GM23338 (cell line): ENCODE measurements around the gene FRK. TPM values are rescaled to one million over a fixed set of nuclear protein-coding genes. Genes with fewer than 3 reads are reported as not detected.

Experiments used
- ATAC-seq: fragments of 200-7000 bp; cut with Tn5 transposase; 3 replicates; pipeline ENCODE4 v1.9.1; 2020
- DNase-seq: peaks from one replicate; pipeline ENCODE4 v3.0.0-alpha.2; 2015; ENCODE audit warnings: low spot score
- H2AFZ ChIP-seq: fragments of 200-600 bp; sonication (generic); 2 replicates; pipeline ENCODE4 v1.8.0; 2016; ENCODE audit warnings: antibody characterized with exemption, mild to moderate bottlenecking, moderate library complexity
- H3F3A ChIP-seq: fragments of 200-600 bp; sonication (generic); replicated peaks from 2 replicates; pipeline ENCODE4 v1.8.0; 2017; ENCODE audit warnings: antibody characterized with exemption, mixed run types, low read depth
- H3K27ac ChIP-seq: fragments of 200-600 bp; sonication (generic); 2 replicates; pipeline ENCODE4 v1.6.1; 2016; ENCODE audit warnings: low read depth
- H3K27me3 ChIP-seq: fragments of 200-600 bp; sonication (generic); 2 replicates; pipeline ENCODE4 v1.8.0; 2016; ENCODE audit warnings: mild to moderate bottlenecking, mixed run types, moderate library complexity; ENCODE audit not compliant: insufficient read depth
- H3K36me3 ChIP-seq: fragments of 200-600 bp; sonication (generic); 2 replicates; pipeline ENCODE4 v1.8.0; 2016; ENCODE audit warnings: mild to moderate bottlenecking; ENCODE audit not compliant: insufficient read depth
- H3K4me1 ChIP-seq: fragments of 200-600 bp; sonication (generic); 2 replicates; pipeline ENCODE4 v1.8.0; 2016; ENCODE audit warnings: mild to moderate bottlenecking, moderate library complexity; ENCODE audit not compliant: insufficient read depth
- H3K4me2 ChIP-seq: fragments of 200-600 bp; sonication (generic); 2 replicates; pipeline ENCODE4 v1.7.1; 2017; ENCODE audit warnings: mixed run types
- H3K4me3 ChIP-seq: fragments of 200-600 bp; sonication (generic); 2 replicates; pipeline ENCODE4 v1.6.1; 2016; ENCODE audit warnings: mixed run types
- H3K79me2 ChIP-seq: fragments of 200-600 bp; sonication (generic); replicated peaks from 2 replicates; pipeline ENCODE4 v1.8.0; 2017; ENCODE audit warnings: mild to moderate bottlenecking; ENCODE audit not compliant: insufficient read depth
- H3K9me2 ChIP-seq: fragments of 200-600 bp; sonication (generic); 2 replicates; pipeline ENCODE4 v1.8.0; 2017; ENCODE audit not compliant: insufficient read depth
- H4K20me1 ChIP-seq: fragments of 200-600 bp; sonication (generic); replicated peaks from 2 replicates; pipeline ENCODE4 v1.8.0; 2017; ENCODE audit warnings: mild to moderate bottlenecking; ENCODE audit not compliant: insufficient read depth
- H3K27ac Mint-ChIP-seq: 2 replicates; pipeline ENCODE4 v1.8.0; 2020; ENCODE audit warnings: inconsistent platforms, mild to moderate bottlenecking, moderate library complexity, mixed read lengths
- H3K27me3 Mint-ChIP-seq: 3 replicates; pipeline ENCODE4 v1.8.0; 2022; ENCODE audit warnings: low read depth, mild to moderate bottlenecking, moderate library complexity, mixed read lengths, inconsistent platforms; ENCODE audit not compliant: insufficient read depth, poor library complexity
- H3K36me3 Mint-ChIP-seq: 3 replicates; pipeline ENCODE4 v1.8.0; 2021; ENCODE audit warnings: low read depth, mild to moderate bottlenecking, inconsistent platforms, moderate library complexity, mixed read lengths
- H3K4me1 Mint-ChIP-seq: 3 replicates; pipeline ENCODE4 v1.8.0; 2020; ENCODE audit warnings: mild to moderate bottlenecking, inconsistent platforms, mixed read lengths
- H3K4me3 Mint-ChIP-seq: 3 replicates; pipeline ENCODE4 v1.8.0; 2021; ENCODE audit warnings: moderate library complexity, mild to moderate bottlenecking, inconsistent platforms, mixed read lengths
- H3K9me3 Mint-ChIP-seq: 3 replicates; pipeline ENCODE4 v1.8.0; 2020; ENCODE audit warnings: moderate library complexity, mild to moderate bottlenecking, inconsistent platforms, mixed read lengths
- CTCF ChIP-seq, 2 experiments: fragments of 200-600 bp in 1 of 2; sonication (generic) in 1 of 2; conservative IDR thresholded peaks; 2 replicates each; pipeline versions ENCODE4 v1.5.1 to v1.6.1; 2016 to 2017; ENCODE audit warnings: antibody characterized with exemption in 2 of 2, low read depth in 2 of 2, mild to moderate bottlenecking in 2 of 2, moderate library complexity in 1 of 2
- ETS1 ChIP-seq: IDR thresholded peaks from 2 replicates; pipeline ENCODE4 v1.6.1; 2016; ENCODE audit warnings: antibody characterized with exemption
- EZH2 ChIP-seq: fragments of 200-600 bp; sonication (generic); IDR thresholded peaks from one replicate; pipeline ENCODE4 v1.8.0; 2017; ENCODE audit warnings: antibody characterized with exemption, mild to moderate bottlenecking, low read depth; ENCODE audit not compliant: unreplicated experiment
- EZH2phosphoT487 ChIP-seq: fragments of 200-600 bp; sonication (generic); IDR thresholded peaks from one replicate; pipeline ENCODE4 v1.8.1; 2018; ENCODE audit warnings: antibody characterized with exemption; ENCODE audit not compliant: unreplicated experiment
- POLR2AphosphoS5 ChIP-seq: IDR thresholded peaks from 2 replicates; pipeline ENCODE4 v1.6.1; 2016; ENCODE audit warnings: antibody characterized with exemption, low read depth
- ZNF331 ChIP-seq: fragments of 250-450 bp; sonication (Bioruptor Pico); IDR thresholded peaks from 2 replicates; pipeline ENCODE4 v1.5.0; 2020; ENCODE audit warnings: low read depth, mild to moderate bottlenecking, moderate library complexity
- ZNF462 ChIP-seq: fragments of 250-450 bp; sonication (Bioruptor Pico); IDR thresholded peaks from 2 replicates; pipeline ENCODE4 v1.5.0; 2020; ENCODE audit warnings: mild to moderate bottlenecking, moderate library complexity
- polyA plus RNA-seq: library from polyadenylated mRNA; unstranded; fragments of >200 nt; fragmentation: Nextera tagmentation; extraction: Ambion mirVana; gene quantifications from 2 replicates; pipeline ENCODE4 v1.2.1, GENCODE V29; 2016
- total RNA-seq: library from RNA; depleted of rRNA; stranded (reverse); fragments of >200 nt; shearing (Covaris generic); gene quantifications from 2 replicates; pipeline ENCODE4 v1.2.3, GENCODE V29; 2014

Gene FRK
- total and polyA plus RNA-seq, 2 experiments from 2014 or later: 0.06 to 0.24 TPM

- no peak for TF ChIP-seq ZNF462
- TF ChIP-seq EZH2phosphoT487: no peak
- no peak for TF ChIP-seq ZNF331 (CRISPR knock-in tag)
- no peak for TF ChIP-seq EZH2
- TF ChIP-seq ETS1: no peak
- no peak for TF ChIP-seq CTCF (conservative IDR thresholded peaks at IDR 0.05; ENCODE audit: low read depth in 2 of 2)
These were observed 83.5 kb downstream of the FRK start (continued) for GRCh38 chr6:115977220-115977619.

GRCh38 chr6:115976321-115976870, 84.3 kb downstream of the FRK start:
- ATAC-seq (no peak), DNase-seq (no peak)
- Histone ChIP-seq H3K4me3 (no peak overlapping the region), H3K27me3 (no peaks in the 10 kb centered on the region), H3K9me2 (no peaks in the 10 kb centered on the region), H3K27ac (no peak overlapping the region), H4K20me1 (no peaks in the 10 kb centered on the region), H3K4me1 (no peaks in the 10 kb centered on the region), H2AFZ (no peak overlapping the region), H3K36me3 (no peaks in the 10 kb centered on the region), H3K4me2 (no peak overlapping the region), H3F3A (no peaks in the 10 kb centered on the region), H3K79me2 (no peaks in the 10 kb centered on the region)
- Mint-ChIP-seq H3K27ac (no peak overlapping the region), H3K4me1 (no peaks in the 10 kb centered on the region), H3K9me3 (no peaks in the 10 kb centered on the region), H3K27me3 (no peaks in the 10 kb centered on the region), H3K4me3 (no peak overlapping the region), H3K36me3 (no peaks in the 10 kb centered on the region)
- TF ChIP-seq POLR2AphosphoS5 (no peak), CTCF (conservative IDR thresholded peaks at IDR 0.05; ENCODE audit: low read depth in 2 of 2) (no peak)
